K562 (cell line): ENCODE data around the gene EMD. TPM values are rescaled to one million over a fixed set of nuclear protein-coding genes. Genes with fewer than 3 reads are reported as not detected.

Experiments
- CREM ChIP-seq: IDR thresholded peaks from 2 replicates; pipeline ENCODE4 v1.6.1; 2014; ENCODE audit warnings: antibody characterized with exemption, low read depth
- NCOA2 ChIP-seq, 2 experiments: fragments of 450-650 bp; IDR thresholded peaks; 2 replicates each; pipeline ENCODE4 v1.6.1; 2018; ENCODE audit warnings: mild to moderate bottlenecking in 2 of 2, moderate library complexity in 1 of 2; ENCODE audit not compliant: partially characterized antibody in 2 of 2
- SETDB1 ChIP-seq: IDR thresholded peaks from one replicate; pipeline ENCODE4 v1.6.1; 2012; ENCODE audit warnings: low read length, control low read depth, inconsistent platforms
- polyA plus RNA-seq, 8 experiments: library from polyadenylated mRNA; depleted of rRNA in 4 of 8; stranded (reverse) in 5 of 8; unstranded in 3 of 8; fragments of >200 nt; fragmentation: Nextera tagmentation in 2 of 8; fragmentation: Illumina TruSeq in 1 of 8; extraction: Ambion mirVana in 2 of 8; extraction: Trizol in 1 of 8; gene quantifications; 2 replicates each; pipeline versions ENCODE4 v1.2.1 to v1.2.3, GENCODE V29; 2011 to 2014; ENCODE audit warnings: inconsistent platforms in 1 of 8, missing spikeins in 1 of 8
- total RNA-seq, 7 experiments: library from RNA; depleted of rRNA in 6 of 7; stranded (reverse); fragments of >200 nt in 6 of 7; fragmentation: Illumina TruSeq in 2 of 7; extraction: Trizol in 2 of 7; gene quantifications; 2 replicates each; pipeline versions ENCODE4 v1.2.1 to v1.2.3, GENCODE V29; 2011 to 2021; ENCODE audit warnings: low replicate concordance in 1 of 7
- TF ChIP-seq, protein P1 (sequence below): fragments of 200-600 bp; sonication (generic); IDR thresholded peaks from one replicate; pipeline ENCODE4 v1.6.1; 2012; ENCODE audit warnings: mild to moderate bottlenecking, low read depth, low read length, inconsistent platforms
- TF ChIP-seq, protein P2 (sequence below): sonication (generic); formaldehyde crosslinking; IDR thresholded peaks from 2 replicates; pipeline ENCODE4 v1.9.0; 2022; ENCODE audit warnings: mild to moderate bottlenecking, missing genetic modification reagents
- TF ChIP-seq, protein P3 (sequence below): IDR thresholded peaks from 2 replicates; pipeline ENCODE4 v1.6.1; 2012; ENCODE audit warnings: low read depth, low read length, improper control_type of control experiment, borderline replicate concordance
- TF ChIP-seq, protein P4 (sequence below): fragments of 450-650 bp; IDR thresholded peaks from 2 replicates; pipeline ENCODE4 v1.6.1; 2017; ENCODE audit warnings: antibody characterized with exemption, mild to moderate bottlenecking

Gene EMD
- total and polyA plus RNA-seq, 9 of the 15 experiments (the other 6 are each of a cell fraction or from before 2014, with no cell fraction given) = 2.3 to 206 (median 61.9) TPM

DNA sequence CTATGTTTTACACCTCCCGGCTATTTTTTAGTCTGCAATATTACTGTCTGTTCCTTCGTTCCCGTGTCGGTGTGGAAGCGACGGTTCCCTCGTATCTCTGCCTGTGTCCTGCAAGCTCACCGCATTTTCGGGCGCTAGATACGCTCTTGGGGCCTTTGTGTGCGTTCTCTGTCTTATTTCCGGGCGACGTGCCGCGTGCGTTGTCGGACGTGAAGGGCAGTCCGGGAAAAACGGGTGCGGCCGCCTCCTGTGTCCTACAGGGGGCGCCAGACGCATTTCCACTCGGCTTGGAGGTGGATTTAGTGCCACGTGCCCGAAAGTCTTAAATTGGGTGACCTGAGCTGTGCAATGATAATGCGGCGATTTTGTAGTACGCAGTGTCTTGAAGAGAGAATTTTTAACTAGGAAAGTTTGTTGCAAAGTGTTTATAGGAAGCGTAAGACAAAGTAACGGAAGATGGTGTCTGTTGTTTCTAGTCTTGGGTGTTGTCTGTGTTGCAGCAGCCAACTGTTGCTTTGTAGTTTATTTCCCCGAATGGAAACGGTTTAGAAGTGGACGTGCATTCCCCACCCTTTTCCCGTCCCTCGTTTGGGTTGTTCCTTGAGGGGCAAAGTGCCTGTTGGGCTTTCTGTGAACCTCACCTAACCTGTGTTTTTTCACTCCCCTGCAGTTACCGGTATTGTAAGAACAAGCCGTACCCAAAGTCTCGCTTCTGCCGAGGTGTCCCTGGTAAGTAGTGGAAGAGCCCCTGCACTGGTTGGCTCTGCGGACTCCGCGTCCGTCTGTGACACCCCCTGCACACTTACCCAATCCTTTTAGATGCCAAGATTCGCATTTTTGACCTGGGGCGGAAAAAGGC lies 19.8 kb downstream of the EMD start (continued):
- TF ChIP-seq, protein P1, sequence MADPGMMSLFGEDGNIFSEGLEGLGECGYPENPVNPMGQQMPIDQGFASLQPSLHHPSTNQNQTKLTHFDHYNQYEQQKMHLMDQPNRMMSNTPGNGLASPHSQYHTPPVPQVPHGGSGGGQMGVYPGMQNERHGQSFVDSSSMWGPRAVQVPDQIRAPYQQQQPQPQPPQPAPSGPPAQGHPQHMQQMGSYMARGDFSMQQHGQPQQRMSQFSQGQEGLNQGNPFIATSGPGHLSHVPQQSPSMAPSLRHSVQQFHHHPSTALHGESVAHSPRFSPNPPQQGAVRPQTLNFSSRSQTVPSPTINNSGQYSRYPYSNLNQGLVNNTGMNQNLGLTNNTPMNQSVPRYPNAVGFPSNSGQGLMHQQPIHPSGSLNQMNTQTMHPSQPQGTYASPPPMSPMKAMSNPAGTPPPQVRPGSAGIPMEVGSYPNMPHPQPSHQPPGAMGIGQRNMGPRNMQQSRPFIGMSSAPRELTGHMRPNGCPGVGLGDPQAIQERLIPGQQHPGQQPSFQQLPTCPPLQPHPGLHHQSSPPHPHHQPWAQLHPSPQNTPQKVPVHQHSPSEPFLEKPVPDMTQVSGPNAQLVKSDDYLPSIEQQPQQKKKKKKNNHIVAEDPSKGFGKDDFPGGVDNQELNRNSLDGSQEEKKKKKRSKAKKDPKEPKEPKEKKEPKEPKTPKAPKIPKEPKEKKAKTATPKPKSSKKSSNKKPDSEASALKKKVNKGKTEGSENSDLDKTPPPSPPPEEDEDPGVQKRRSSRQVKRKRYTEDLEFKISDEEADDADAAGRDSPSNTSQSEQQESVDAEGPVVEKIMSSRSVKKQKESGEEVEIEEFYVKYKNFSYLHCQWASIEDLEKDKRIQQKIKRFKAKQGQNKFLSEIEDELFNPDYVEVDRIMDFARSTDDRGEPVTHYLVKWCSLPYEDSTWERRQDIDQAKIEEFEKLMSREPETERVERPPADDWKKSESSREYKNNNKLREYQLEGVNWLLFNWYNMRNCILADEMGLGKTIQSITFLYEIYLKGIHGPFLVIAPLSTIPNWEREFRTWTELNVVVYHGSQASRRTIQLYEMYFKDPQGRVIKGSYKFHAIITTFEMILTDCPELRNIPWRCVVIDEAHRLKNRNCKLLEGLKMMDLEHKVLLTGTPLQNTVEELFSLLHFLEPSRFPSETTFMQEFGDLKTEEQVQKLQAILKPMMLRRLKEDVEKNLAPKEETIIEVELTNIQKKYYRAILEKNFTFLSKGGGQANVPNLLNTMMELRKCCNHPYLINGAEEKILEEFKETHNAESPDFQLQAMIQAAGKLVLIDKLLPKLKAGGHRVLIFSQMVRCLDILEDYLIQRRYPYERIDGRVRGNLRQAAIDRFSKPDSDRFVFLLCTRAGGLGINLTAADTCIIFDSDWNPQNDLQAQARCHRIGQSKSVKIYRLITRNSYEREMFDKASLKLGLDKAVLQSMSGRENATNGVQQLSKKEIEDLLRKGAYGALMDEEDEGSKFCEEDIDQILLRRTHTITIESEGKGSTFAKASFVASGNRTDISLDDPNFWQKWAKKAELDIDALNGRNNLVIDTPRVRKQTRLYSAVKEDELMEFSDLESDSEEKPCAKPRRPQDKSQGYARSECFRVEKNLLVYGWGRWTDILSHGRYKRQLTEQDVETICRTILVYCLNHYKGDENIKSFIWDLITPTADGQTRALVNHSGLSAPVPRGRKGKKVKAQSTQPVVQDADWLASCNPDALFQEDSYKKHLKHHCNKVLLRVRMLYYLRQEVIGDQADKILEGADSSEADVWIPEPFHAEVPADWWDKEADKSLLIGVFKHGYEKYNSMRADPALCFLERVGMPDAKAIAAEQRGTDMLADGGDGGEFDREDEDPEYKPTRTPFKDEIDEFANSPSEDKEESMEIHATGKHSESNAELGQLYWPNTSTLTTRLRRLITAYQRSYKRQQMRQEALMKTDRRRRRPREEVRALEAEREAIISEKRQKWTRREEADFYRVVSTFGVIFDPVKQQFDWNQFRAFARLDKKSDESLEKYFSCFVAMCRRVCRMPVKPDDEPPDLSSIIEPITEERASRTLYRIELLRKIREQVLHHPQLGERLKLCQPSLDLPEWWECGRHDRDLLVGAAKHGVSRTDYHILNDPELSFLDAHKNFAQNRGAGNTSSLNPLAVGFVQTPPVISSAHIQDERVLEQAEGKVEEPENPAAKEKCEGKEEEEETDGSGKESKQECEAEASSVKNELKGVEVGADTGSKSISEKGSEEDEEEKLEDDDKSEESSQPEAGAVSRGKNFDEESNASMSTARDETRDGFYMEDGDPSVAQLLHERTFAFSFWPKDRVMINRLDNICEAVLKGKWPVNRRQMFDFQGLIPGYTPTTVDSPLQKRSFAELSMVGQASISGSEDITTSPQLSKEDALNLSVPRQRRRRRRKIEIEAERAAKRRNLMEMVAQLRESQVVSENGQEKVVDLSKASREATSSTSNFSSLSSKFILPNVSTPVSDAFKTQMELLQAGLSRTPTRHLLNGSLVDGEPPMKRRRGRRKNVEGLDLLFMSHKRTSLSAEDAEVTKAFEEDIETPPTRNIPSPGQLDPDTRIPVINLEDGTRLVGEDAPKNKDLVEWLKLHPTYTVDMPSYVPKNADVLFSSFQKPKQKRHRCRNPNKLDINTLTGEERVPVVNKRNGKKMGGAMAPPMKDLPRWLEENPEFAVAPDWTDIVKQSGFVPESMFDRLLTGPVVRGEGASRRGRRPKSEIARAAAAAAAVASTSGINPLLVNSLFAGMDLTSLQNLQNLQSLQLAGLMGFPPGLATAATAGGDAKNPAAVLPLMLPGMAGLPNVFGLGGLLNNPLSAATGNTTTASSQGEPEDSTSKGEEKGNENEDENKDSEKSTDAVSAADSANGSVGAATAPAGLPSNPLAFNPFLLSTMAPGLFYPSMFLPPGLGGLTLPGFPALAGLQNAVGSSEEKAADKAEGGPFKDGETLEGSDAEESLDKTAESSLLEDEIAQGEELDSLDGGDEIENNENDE = peak; percentile 54
- TF ChIP-seq, protein P2, sequence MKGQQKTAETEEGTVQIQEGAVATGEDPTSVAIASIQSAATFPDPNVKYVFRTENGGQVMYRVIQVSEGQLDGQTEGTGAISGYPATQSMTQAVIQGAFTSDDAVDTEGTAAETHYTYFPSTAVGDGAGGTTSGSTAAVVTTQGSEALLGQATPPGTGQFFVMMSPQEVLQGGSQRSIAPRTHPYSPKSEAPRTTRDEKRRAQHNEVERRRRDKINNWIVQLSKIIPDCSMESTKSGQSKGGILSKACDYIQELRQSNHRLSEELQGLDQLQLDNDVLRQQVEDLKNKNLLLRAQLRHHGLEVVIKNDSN (CRISPR knock-in tag) = peak; percentile 73
- TF ChIP-seq CREM (peak; percentile 56; the same call in 1 of the 2 replicates), NCOA2 (IDR thresholded peaks at IDR 0.05; ENCODE audit: partially characterized antibody in 2 of 2) (no peak), SETDB1 (no peak)
- TF ChIP-seq, protein P3, sequence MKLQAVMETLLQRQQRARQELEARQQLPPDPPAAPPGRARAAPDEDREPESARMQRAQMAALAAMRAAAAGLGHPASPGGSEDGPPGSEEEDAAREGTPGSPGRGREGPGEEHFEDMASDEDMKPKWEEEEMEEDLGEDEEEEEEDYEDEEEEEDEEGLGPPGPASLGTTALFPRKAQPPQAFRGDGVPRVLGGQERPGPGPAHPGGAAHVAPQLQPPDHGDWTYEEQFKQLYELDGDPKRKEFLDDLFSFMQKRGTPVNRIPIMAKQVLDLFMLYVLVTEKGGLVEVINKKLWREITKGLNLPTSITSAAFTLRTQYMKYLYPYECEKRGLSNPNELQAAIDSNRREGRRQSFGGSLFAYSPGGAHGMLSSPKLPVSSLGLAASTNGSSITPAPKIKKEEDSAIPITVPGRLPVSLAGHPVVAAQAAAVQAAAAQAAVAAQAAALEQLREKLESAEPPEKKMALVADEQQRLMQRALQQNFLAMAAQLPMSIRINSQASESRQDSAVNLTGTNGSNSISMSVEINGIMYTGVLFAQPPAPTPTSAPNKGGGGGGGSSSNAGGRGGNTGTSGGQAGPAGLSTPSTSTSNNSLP = 0 out of 2 replicates have a peak, but pooled peaks have one; percentile 3
- TF ChIP-seq, protein P4, sequence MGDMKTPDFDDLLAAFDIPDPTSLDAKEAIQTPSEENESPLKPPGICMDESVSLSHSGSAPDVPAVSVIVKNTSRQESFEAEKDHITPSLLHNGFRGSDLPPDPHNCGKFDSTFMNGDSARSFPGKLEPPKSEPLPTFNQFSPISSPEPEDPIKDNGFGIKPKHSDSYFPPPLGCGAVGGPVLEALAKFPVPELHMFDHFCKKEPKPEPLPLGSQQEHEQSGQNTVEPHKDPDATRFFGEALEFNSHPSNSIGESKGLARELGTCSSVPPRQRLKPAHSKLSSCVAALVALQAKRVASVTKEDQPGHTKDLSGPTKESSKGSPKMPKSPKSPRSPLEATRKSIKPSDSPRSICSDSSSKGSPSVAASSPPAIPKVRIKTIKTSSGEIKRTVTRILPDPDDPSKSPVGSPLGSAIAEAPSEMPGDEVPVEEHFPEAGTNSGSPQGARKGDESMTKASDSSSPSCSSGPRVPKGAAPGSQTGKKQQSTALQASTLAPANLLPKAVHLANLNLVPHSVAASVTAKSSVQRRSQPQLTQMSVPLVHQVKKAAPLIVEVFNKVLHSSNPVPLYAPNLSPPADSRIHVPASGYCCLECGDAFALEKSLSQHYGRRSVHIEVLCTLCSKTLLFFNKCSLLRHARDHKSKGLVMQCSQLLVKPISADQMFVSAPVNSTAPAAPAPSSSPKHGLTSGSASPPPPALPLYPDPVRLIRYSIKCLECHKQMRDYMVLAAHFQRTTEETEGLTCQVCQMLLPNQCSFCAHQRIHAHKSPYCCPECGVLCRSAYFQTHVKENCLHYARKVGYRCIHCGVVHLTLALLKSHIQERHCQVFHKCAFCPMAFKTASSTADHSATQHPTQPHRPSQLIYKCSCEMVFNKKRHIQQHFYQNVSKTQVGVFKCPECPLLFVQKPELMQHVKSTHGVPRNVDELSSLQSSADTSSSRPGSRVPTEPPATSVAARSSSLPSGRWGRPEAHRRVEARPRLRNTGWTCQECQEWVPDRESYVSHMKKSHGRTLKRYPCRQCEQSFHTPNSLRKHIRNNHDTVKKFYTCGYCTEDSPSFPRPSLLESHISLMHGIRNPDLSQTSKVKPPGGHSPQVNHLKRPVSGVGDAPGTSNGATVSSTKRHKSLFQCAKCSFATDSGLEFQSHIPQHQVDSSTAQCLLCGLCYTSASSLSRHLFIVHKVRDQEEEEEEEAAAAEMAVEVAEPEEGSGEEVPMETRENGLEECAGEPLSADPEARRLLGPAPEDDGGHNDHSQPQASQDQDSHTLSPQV = peak; percentile 82
